GM21447 (cell line): ENCODE measurements around the gene KPNB1.

ENCODE experiments used
- ATAC-seq: cut with Tn5 transposase; IDR thresholded peaks from one replicate; pipeline ENCODE4 v1.9.1; 2021; ENCODE audit not compliant: unreplicated experiment

Gene KPNB1

GRCh38 chr17:47728214-47728877 lies 78.6 kb downstream of the KPNB1 start:
- ATAC-seq, result no peak

GRCh38 chr17:47729476-47729875 lies 79.8 kb downstream of the KPNB1 start:
- ATAC-seq, result no peak

GRCh38 chr17:47730681-47731080 lies 81.0 kb downstream of the KPNB1 start:
- ATAC-seq, result no peak

GRCh38 chr17:47731396-47731795 lies 81.7 kb downstream of the KPNB1 start:
- ATAC-seq, result no peak

GRCh38 chr17:47732399-47733046 lies 82.8 kb downstream of the KPNB1 start:
- no peak for ATAC-seq

GRCh38 chr17:47733047-47733673 lies 83.4 kb downstream of the KPNB1 start, which contains the start of gene TBX21:
Gene TBX21 (plus strand): TSS chr17:47733236. CDS start chr17:47733455, 219 bp downstream.
- ATAC-seq, result peak; percentile 56

- no peak for ATAC-seq
Observed at GRCh38 chr17:47733674-47734410, 84.1 kb downstream of the KPNB1 start.

GRCh38 chr17:47735139-47735464 lies 85.4 kb downstream of the KPNB1 start:
- ATAC-seq, result no peak
